ENCODE data around the gene PHLDB2. TPM values are rescaled to one million over a fixed set of nuclear protein-coding genes. Genes with fewer than 3 reads are reported as not detected.

Gene PHLDB2
- polyA plus RNA-seq, 2 of the 4 experiments (the other 2 are of a cell fraction): 39.5 to 50.6 TPM

- no peaks in the 10 kb centered on the region; the same call in 2 of the 3 replicates for H3K4me1 ChIP-seq
- no peak overlapping the region for H3K4me2 ChIP-seq
- 91% methylated on average over 4 of the region's 4 CpGs for WGBS (ENCODE audit: missing lambda C conversion rate)
- FAIRE-seq (no peak), ATAC-seq (no peak), DNase-seq (ENCODE audit: low read depth in 1 of 2, low spot score in 1 of 2) (no peak)
- ChIA-PET CTCF (interaction anchor here (1.3 kb wide), 1 partner anchor 11 kb away, joined by 3 read pairs; no protein-coding TSS in a partner anchor), POLR2A (no interaction called here)
- TF ChIP-seq, protein P1, sequence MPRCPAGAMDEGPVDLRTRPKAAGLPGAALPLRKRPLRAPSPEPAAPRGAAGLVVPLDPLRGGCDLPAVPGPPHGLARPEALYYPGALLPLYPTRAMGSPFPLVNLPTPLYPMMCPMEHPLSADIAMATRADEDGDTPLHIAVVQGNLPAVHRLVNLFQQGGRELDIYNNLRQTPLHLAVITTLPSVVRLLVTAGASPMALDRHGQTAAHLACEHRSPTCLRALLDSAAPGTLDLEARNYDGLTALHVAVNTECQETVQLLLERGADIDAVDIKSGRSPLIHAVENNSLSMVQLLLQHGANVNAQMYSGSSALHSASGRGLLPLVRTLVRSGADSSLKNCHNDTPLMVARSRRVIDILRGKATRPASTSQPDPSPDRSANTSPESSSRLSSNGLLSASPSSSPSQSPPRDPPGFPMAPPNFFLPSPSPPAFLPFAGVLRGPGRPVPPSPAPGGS (IDR thresholded peaks at IDR 0.05): no peak
- no peak for TF ChIP-seq ZFP36 (IDR thresholded peaks at IDR 0.05; ENCODE audit: borderline replicate concordance, partially characterized antibody)
- TF ChIP-seq JUNB (IDR thresholded peaks at IDR 0.05): no peak
- no peak for TF ChIP-seq RFX5 (IDR thresholded peaks at IDR 0.05)
- TF ChIP-seq RARB (CRISPR knock-in tag; IDR thresholded peaks at IDR 0.05): no peak
- TF ChIP-seq, protein P2, sequence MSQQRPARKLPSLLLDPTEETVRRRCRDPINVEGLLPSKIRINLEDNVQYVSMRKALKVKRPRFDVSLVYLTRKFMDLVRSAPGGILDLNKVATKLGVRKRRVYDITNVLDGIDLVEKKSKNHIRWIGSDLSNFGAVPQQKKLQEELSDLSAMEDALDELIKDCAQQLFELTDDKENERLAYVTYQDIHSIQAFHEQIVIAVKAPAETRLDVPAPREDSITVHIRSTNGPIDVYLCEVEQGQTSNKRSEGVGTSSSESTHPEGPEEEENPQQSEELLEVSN (IDR thresholded peaks at IDR 0.05; ENCODE audit: borderline replicate concordance, low read depth): no peak
- no peak for TF ChIP-seq NPAS2 (CRISPR knock-in tag; IDR thresholded peaks at IDR 0.05; ENCODE audit: borderline replicate concordance)
- TF ChIP-seq POLR2AphosphoS2 (conservative IDR thresholded peaks at IDR 0.05; ENCODE audit: low read length): no peak
- no peak for TF ChIP-seq RNF2 (IDR thresholded peaks at IDR 0.05; ENCODE audit: borderline replicate concordance, low read depth)
- no peak for TF ChIP-seq KDM1A (IDR thresholded peaks at IDR 0.05; ENCODE audit: low read depth)
- no peak for TF ChIP-seq HOXB13 (CRISPR knock-in tag; IDR thresholded peaks at IDR 0.05; ENCODE audit: low read depth)
- TF ChIP-seq HOXB5 (CRISPR knock-in tag; IDR thresholded peaks at IDR 0.05): no peak
- TF ChIP-seq KDM5A (IDR thresholded peaks at IDR 0.05): no peak
- no peak for TF ChIP-seq ZNF302 (CRISPR knock-in tag; IDR thresholded peaks at IDR 0.05)
- no peak for TF ChIP-seq POLR2A (IDR thresholded peaks at IDR 0.05; ENCODE audit: low read length)
- TF ChIP-seq MYC (IDR thresholded peaks at IDR 0.05; ENCODE audit: borderline replicate concordance, low read length): no peak
- TF ChIP-seq BHLHE40 (IDR thresholded peaks at IDR 0.05; ENCODE audit: low read depth, low read length): no peak
- no peak for TF ChIP-seq PHF8 (IDR thresholded peaks at IDR 0.05; ENCODE audit: borderline replicate concordance, low read depth)
- no peak overlapping the region for H3K27ac ChIP-seq
- no peak overlapping the region for H3K4me3 ChIP-seq
- peaks cover 10% of the 10 kb centered on the region; the same call in 1 of the 3 replicates for H3K9me3 ChIP-seq
Measured at GRCh38 chr3:111823341-111823855, 35.7 kb upstream of the PHLDB2 start.

GRCh38 chr3:111824351-111824750, 34.7 kb upstream of the PHLDB2 start:
- DNase-seq (ENCODE audit: low read depth in 1 of 2, low spot score in 1 of 2) (no peak), FAIRE-seq (no peak), ATAC-seq (no peak)
- H3K4me3 ChIP-seq: no peak overlapping the region
- 75% methylated on average over 4 of the region's 4 CpGs for WGBS (ENCODE audit: missing lambda C conversion rate)
- peaks cover 5% of the 10 kb centered on the region; the same call in 1 of the 3 replicates for H3K9me3 ChIP-seq
- POLR2A ChIA-PET: no interaction called here
- no peak overlapping the region for H3K27ac ChIP-seq
- no peaks in the 10 kb centered on the region; the same call in 2 of the 3 replicates for H3K4me1 ChIP-seq
- H3K4me2 ChIP-seq: no peak overlapping the region
- TF ChIP-seq MAFK (IDR thresholded peaks at IDR 0.05; ENCODE audit: partially characterized antibody) (no peak), TFCP2L1 (CRISPR knock-in tag; IDR thresholded peaks at IDR 0.05) (no peak), CEBPB (IDR thresholded peaks at IDR 0.05) (no peak), HOXB13 (CRISPR knock-in tag; IDR thresholded peaks at IDR 0.05; ENCODE audit: low read depth) (no peak), SREBF2 (IDR thresholded peaks at IDR 0.05) (no peak), CBX2 (IDR thresholded peaks at IDR 0.05; ENCODE audit: borderline replicate concordance, low read depth) (no peak), ZNF302 (CRISPR knock-in tag; IDR thresholded peaks at IDR 0.05) (no peak), SMC3 (IDR thresholded peaks at IDR 0.05) (no peak), KDM1A (IDR thresholded peaks at IDR 0.05; ENCODE audit: low read depth) (no peak), MAX (IDR thresholded peaks at IDR 0.05) (no peak), NFE2L2 (conservative IDR thresholded peaks at IDR 0.05; ENCODE audit: low read length) (no peak), GATA3 (IDR thresholded peaks at IDR 0.05; ENCODE audit: borderline replicate concordance) (no peak), ZC3H11A (IDR thresholded peaks at IDR 0.05) (no peak), KDM5A (IDR thresholded peaks at IDR 0.05) (no peak)
- TF ChIP-seq, protein P1 (IDR thresholded peaks at IDR 0.05): no peak
- CTCF ChIA-PET: no interaction called here
